ENCODE measurements around the gene CLCA4.
"Not testable (repeated sequence)": the region's sequence is repeated elsewhere in the genome, so short reads cannot be mapped to it uniquely, and the experiment has no call there.

GRCh38 chr1:86606080-86606479 lies 59.2 kb downstream of the CLCA4 start:
- TF ChIP-seq CTCF, POLR2A (IDR thresholded peaks at IDR 0.05): not testable (repeated sequence)
